SK-N-SH treated with all-trans-retinoic acid at 6 μM for 48 hours (cell line): ENCODE data around the gene KIAA1586.
"Not testable (repeated sequence)": the region's sequence is repeated elsewhere in the genome, so short reads cannot be mapped to it uniquely, and the experiment has no call there.

Source experiments
- CSRNP3 ChIP-seq: fragments of 250-450 bp; sonication (Bioruptor Pico); IDR thresholded peaks from 2 replicates; pipeline ENCODE4 v1.5.1; 2021; ENCODE audit warnings: mild to moderate bottlenecking, moderate library complexity
- ESRRG ChIP-seq: fragments of 250-450 bp; sonication (Bioruptor Pico); IDR thresholded peaks from 2 replicates; pipeline ENCODE4 v1.6.1; 2021; ENCODE audit warnings: mild to moderate bottlenecking
- GLIS3 ChIP-seq: fragments of 250-450 bp; sonication (Bioruptor Pico); IDR thresholded peaks from 2 replicates; pipeline ENCODE4 v1.5.0; 2020; ENCODE audit warnings: mild to moderate bottlenecking, moderate library complexity
- ISL1 ChIP-seq: fragments of 250-450 bp; sonication (Bioruptor Pico); IDR thresholded peaks from 2 replicates; pipeline ENCODE4 v2.1.2; 2022; ENCODE audit warnings: mild to moderate bottlenecking, moderate library complexity
- OSR1 ChIP-seq: fragments of 250-450 bp; sonication (Bioruptor Pico); IDR thresholded peaks from 2 replicates; pipeline ENCODE4 v1.8.0; 2022; ENCODE audit warnings: moderate library complexity, mild to moderate bottlenecking, inconsistent platforms
- RARB ChIP-seq: fragments of 250-450 bp; sonication (Bioruptor Pico); IDR thresholded peaks from 2 replicates; pipeline ENCODE4 v1.8.0; 2021; ENCODE audit warnings: mild to moderate bottlenecking, moderate library complexity
- SNAI2 ChIP-seq: fragments of 250-450 bp; sonication (Bioruptor Pico); IDR thresholded peaks from 2 replicates; pipeline ENCODE4 v1.5.0; 2020; ENCODE audit warnings: mild to moderate bottlenecking, moderate library complexity
- ZFP3 ChIP-seq: fragments of 250-450 bp; sonication (Bioruptor Pico); IDR thresholded peaks from 2 replicates; pipeline ENCODE4 v1.5.0; 2020; ENCODE audit warnings: mild to moderate bottlenecking, moderate library complexity
- ZNF8 ChIP-seq: fragments of 450-650 bp; formaldehyde crosslinking; IDR thresholded peaks from 2 replicates; pipeline ENCODE4 v1.5.0; 2020; ENCODE audit warnings: mild to moderate bottlenecking, moderate library complexity
- TF ChIP-seq, protein P1 (sequence below): fragments of 250-450 bp; sonication (Bioruptor Pico); IDR thresholded peaks from 2 replicates; pipeline ENCODE4 v1.8.0; 2020; ENCODE audit warnings: mild to moderate bottlenecking, moderate library complexity, borderline replicate concordance
- TF ChIP-seq, protein P2 (sequence below): fragments of 250-450 bp; sonication (Bioruptor Pico); IDR thresholded peaks from 2 replicates; pipeline ENCODE4 v1.5.1; 2020; ENCODE audit warnings: low read depth, mild to moderate bottlenecking, moderate library complexity

DNA sequence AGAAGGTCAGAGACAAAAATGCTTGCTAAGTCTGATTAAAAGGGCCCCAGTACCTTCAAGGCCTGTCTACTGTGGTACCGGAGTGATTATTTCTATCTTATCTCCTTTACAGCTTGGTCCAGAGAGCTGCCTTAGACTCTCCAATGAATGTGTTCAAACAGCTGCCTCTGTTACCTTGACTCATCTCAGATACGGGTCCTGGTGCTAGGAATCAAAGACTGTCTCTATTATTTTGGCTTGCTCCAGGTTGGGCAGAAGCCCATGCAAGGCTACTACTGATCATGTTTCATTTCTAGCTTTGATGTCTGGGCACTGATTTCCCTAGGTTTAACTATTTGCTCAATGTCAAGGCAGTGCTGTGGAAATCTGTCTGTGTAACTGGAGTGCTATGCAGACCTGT is 38.4 kb upstream of the KIAA1586 start:
- not testable (repeated sequence) for TF ChIP-seq CSRNP3; GLIS3 (CRISPR knock-in tag); ZFP3; ZNF8 (CRISPR knock-in tag); RARB; ISL1; ESRRG (CRISPR knock-in tag); OSR1 (CRISPR knock-in tag); SNAI2 (CRISPR knock-in tag)
- TF ChIP-seq, protein P1, sequence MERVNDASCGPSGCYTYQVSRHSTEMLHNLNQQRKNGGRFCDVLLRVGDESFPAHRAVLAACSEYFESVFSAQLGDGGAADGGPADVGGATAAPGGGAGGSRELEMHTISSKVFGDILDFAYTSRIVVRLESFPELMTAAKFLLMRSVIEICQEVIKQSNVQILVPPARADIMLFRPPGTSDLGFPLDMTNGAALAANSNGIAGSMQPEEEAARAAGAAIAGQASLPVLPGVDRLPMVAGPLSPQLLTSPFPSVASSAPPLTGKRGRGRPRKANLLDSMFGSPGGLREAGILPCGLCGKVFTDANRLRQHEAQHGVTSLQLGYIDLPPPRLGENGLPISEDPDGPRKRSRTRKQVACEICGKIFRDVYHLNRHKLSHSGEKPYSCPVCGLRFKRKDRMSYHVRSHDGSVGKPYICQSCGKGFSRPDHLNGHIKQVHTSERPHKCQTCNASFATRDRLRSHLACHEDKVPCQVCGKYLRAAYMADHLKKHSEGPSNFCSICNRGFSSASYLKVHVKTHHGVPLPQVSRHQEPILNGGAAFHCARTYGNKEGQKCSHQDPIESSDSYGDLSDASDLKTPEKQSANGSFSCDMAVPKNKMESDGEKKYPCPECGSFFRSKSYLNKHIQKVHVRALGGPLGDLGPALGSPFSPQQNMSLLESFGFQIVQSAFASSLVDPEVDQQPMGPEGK (CRISPR knock-in tag), result not testable (repeated sequence)
- TF ChIP-seq, protein P2, sequence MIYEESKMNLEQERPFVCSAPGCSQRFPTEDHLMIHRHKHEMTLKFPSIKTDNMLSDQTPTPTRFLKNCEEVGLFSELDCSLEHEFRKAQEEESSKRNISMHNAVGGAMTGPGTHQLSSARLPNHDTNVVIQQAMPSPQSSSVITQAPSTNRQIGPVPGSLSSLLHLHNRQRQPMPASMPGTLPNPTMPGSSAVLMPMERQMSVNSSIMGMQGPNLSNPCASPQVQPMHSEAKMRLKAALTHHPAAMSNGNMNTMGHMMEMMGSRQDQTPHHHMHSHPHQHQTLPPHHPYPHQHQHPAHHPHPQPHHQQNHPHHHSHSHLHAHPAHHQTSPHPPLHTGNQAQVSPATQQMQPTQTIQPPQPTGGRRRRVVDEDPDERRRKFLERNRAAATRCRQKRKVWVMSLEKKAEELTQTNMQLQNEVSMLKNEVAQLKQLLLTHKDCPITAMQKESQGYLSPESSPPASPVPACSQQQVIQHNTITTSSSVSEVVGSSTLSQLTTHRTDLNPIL, result not testable (repeated sequence)
